ENCODE data around the gene MNX1. TPM values are rescaled to one million over a fixed set of nuclear protein-coding genes. Genes with fewer than 3 reads are reported as not detected.

Gene MNX1
- total RNA-seq: not detected

GRCh38 chr7:157010588-157011332, at the start of gene MNX1:
Gene MNX1, minus strand, starts transcription at chr7:157010663. Its CDS starts 313 bp downstream, at chr7:157010350.
- peaks cover 73% of the 10 kb centered on the region for H3K27me3 Mint-ChIP-seq (ENCODE audit: low read depth)
- H3K36me3 Mint-ChIP-seq (ENCODE audit: insufficient read depth): no peaks in the 10 kb centered on the region
- DNase-seq (no peak), ATAC-seq (peak; percentile 74 to 81)
- peaks cover 14% of the 10 kb centered on the region for H3K4me1 Mint-ChIP-seq (ENCODE audit: low read depth)
- peak within 1 kb of the TSS; percentile 64 for H3K4me3 Mint-ChIP-seq
- no peaks in the 10 kb centered on the region for H3K9me3 Mint-ChIP-seq

- no peaks in the 10 kb centered on the region for H3K36me3 Mint-ChIP-seq (ENCODE audit: insufficient read depth)
- peaks cover 40% of the 10 kb centered on the region for H3K27me3 Mint-ChIP-seq (ENCODE audit: low read depth)
- ATAC-seq (no peak), DNase-seq (no peak)
- H3K4me1 Mint-ChIP-seq (ENCODE audit: low read depth): no peaks in the 10 kb centered on the region
- H3K4me3 Mint-ChIP-seq: no peak overlapping the region
- H3K9me3 Mint-ChIP-seq: peaks cover 9% of the 10 kb centered on the region
Observed at GRCh38 chr7:157059534-157059933, 49.1 kb upstream of the MNX1 start.

GRCh38 chr7:157058701-157059100, 48.2 kb upstream of the MNX1 start:
- Mint-ChIP-seq H3K36me3 (ENCODE audit: insufficient read depth) (no peaks in the 10 kb centered on the region), H3K9me3 (peaks cover 9% of the 10 kb centered on the region), H3K4me1 (ENCODE audit: low read depth) (no peaks in the 10 kb centered on the region), H3K4me3 (no peak overlapping the region), H3K27me3 (ENCODE audit: low read depth) (peaks cover 37% of the 10 kb centered on the region)
- ATAC-seq (no peak), DNase-seq (no peak)

- Mint-ChIP-seq H3K4me3 (no peak overlapping the region), H3K36me3 (ENCODE audit: insufficient read depth) (peaks cover 1% of the 10 kb centered on the region), H3K4me1 (ENCODE audit: low read depth) (no peaks in the 10 kb centered on the region), H3K27me3 (ENCODE audit: low read depth) (peaks cover 40% of the 10 kb centered on the region), H3K9me3 (peaks cover 13% of the 10 kb centered on the region)
- no peak for ATAC-seq
- DNase-seq: no peak
Observed at GRCh38 chr7:157058068-157058467, 47.6 kb upstream of the MNX1 start.

- no peak for ATAC-seq
- peaks cover 9% of the 10 kb centered on the region for H3K9me3 Mint-ChIP-seq
- H3K4me3 Mint-ChIP-seq: no peak overlapping the region
- peaks cover 41% of the 10 kb centered on the region for H3K27me3 Mint-ChIP-seq (ENCODE audit: low read depth)
- no peaks in the 10 kb centered on the region for H3K4me1 Mint-ChIP-seq (ENCODE audit: low read depth)
- H3K36me3 Mint-ChIP-seq (ENCODE audit: insufficient read depth): peaks cover 2% of the 10 kb centered on the region
- DNase-seq: no peak
Observed at GRCh38 chr7:157056957-157057902, 46.8 kb upstream of the MNX1 start.

GRCh38 chr7:157056246-157056645, 45.8 kb upstream of the MNX1 start:
- H3K27me3 Mint-ChIP-seq (ENCODE audit: low read depth): peaks cover 44% of the 10 kb centered on the region
- peaks cover 2% of the 10 kb centered on the region for H3K36me3 Mint-ChIP-seq (ENCODE audit: insufficient read depth)
- ATAC-seq (no peak), DNase-seq (no peak)
- H3K9me3 Mint-ChIP-seq: peaks cover 9% of the 10 kb centered on the region
- H3K4me1 Mint-ChIP-seq (ENCODE audit: low read depth): no peaks in the 10 kb centered on the region
- no peak overlapping the region for H3K4me3 Mint-ChIP-seq

GRCh38 chr7:157054927-157055326, 44.5 kb upstream of the MNX1 start:
- H3K9me3 Mint-ChIP-seq: peaks cover 9% of the 10 kb centered on the region
- no peaks in the 10 kb centered on the region for H3K4me1 Mint-ChIP-seq (ENCODE audit: low read depth)
- DNase-seq (no peak), ATAC-seq (no peak)
- H3K36me3 Mint-ChIP-seq (ENCODE audit: insufficient read depth): peaks cover 2% of the 10 kb centered on the region
- H3K4me3 Mint-ChIP-seq: no peak overlapping the region
- H3K27me3 Mint-ChIP-seq (ENCODE audit: low read depth): peaks cover 47% of the 10 kb centered on the region

GRCh38 chr7:157053118-157053517, 42.7 kb upstream of the MNX1 start:
- ATAC-seq (no peak), DNase-seq (no peak)
- Mint-ChIP-seq H3K9me3 (peaks cover 9% of the 10 kb centered on the region), H3K4me3 (no peak overlapping the region), H3K27me3 (ENCODE audit: low read depth) (peaks cover 37% of the 10 kb centered on the region), H3K36me3 (ENCODE audit: insufficient read depth) (peaks cover 2% of the 10 kb centered on the region), H3K4me1 (ENCODE audit: low read depth) (no peaks in the 10 kb centered on the region)

- no peak overlapping the region for H3K4me3 Mint-ChIP-seq
- no peak for DNase-seq
- no peaks in the 10 kb centered on the region for H3K4me1 Mint-ChIP-seq (ENCODE audit: low read depth)
- H3K27me3 Mint-ChIP-seq (ENCODE audit: low read depth): peaks cover 13% of the 10 kb centered on the region
- no peaks in the 10 kb centered on the region for H3K36me3 Mint-ChIP-seq (ENCODE audit: insufficient read depth)
- H3K9me3 Mint-ChIP-seq: no peaks in the 10 kb centered on the region
- ATAC-seq: no peak
Observed at GRCh38 chr7:157047148-157047547, 36.7 kb upstream of the MNX1 start.

GRCh38 chr7:157046681-157047080, 36.2 kb upstream of the MNX1 start:
- Mint-ChIP-seq H3K9me3 (no peaks in the 10 kb centered on the region), H3K36me3 (ENCODE audit: insufficient read depth) (no peaks in the 10 kb centered on the region), H3K4me1 (ENCODE audit: low read depth) (no peaks in the 10 kb centered on the region), H3K4me3 (no peak overlapping the region), H3K27me3 (ENCODE audit: low read depth) (peaks cover 14% of the 10 kb centered on the region)
- ATAC-seq (no peak), DNase-seq (no peak)

- ATAC-seq: no peak
Observed at GRCh38 chr7:157044943-157045660, 34.6 kb upstream of the MNX1 start.

GRCh38 chr7:157044147-157044687, 33.8 kb upstream of the MNX1 start:
- H3K36me3 Mint-ChIP-seq (ENCODE audit: insufficient read depth): no peaks in the 10 kb centered on the region
- DNase-seq (no peak), ATAC-seq (no peak)
- no peak overlapping the region for H3K4me3 Mint-ChIP-seq
- peaks cover 19% of the 10 kb centered on the region for H3K27me3 Mint-ChIP-seq (ENCODE audit: low read depth)
- H3K4me1 Mint-ChIP-seq (ENCODE audit: low read depth): no peaks in the 10 kb centered on the region
- H3K9me3 Mint-ChIP-seq: no peaks in the 10 kb centered on the region

More at GRCh38 chr7:157044943-157045660, 34.6 kb upstream of the MNX1 start:
- peaks cover 17% of the 10 kb centered on the region for H3K27me3 Mint-ChIP-seq (ENCODE audit: low read depth)
- H3K36me3 Mint-ChIP-seq (ENCODE audit: insufficient read depth): no peaks in the 10 kb centered on the region
- no peak for DNase-seq
- no peaks in the 10 kb centered on the region for H3K4me1 Mint-ChIP-seq (ENCODE audit: low read depth)
- H3K9me3 Mint-ChIP-seq: no peaks in the 10 kb centered on the region
- no peak overlapping the region for H3K4me3 Mint-ChIP-seq

GRCh38 chr7:157043745-157044144, 33.3 kb upstream of the MNX1 start:
- no peak for ATAC-seq

More at GRCh38 chr7:157043745-157044144, 33.3 kb upstream of the MNX1 start:
- Mint-ChIP-seq H3K27me3 (ENCODE audit: low read depth) (peaks cover 16% of the 10 kb centered on the region), H3K4me1 (ENCODE audit: low read depth) (no peaks in the 10 kb centered on the region), H3K9me3 (no peaks in the 10 kb centered on the region), H3K4me3 (no peak overlapping the region), H3K36me3 (ENCODE audit: insufficient read depth) (no peaks in the 10 kb centered on the region)
- no peak for DNase-seq

All from activated T-cell treated with anti-CD3 and anti-CD28 coated beads, Interleukin-2, amount 50 U/mL, for 4 hours (primary cell).